GM18499 (cell line): ENCODE results near the gene ZC3H7B.
"Not testable (repeated sequence)": the region's sequence is repeated elsewhere in the genome, so short reads cannot be mapped to it uniquely, and the experiment has no call there.

Source experiments
- ATAC-seq: cut with Tn5 transposase; IDR thresholded peaks from one replicate; pipeline ENCODE4 v1.9.1; 2021; ENCODE audit warnings: moderate number of reproducible peaks; ENCODE audit not compliant: insufficient read depth, unreplicated experiment

The ZC3H7B gene

DNA sequence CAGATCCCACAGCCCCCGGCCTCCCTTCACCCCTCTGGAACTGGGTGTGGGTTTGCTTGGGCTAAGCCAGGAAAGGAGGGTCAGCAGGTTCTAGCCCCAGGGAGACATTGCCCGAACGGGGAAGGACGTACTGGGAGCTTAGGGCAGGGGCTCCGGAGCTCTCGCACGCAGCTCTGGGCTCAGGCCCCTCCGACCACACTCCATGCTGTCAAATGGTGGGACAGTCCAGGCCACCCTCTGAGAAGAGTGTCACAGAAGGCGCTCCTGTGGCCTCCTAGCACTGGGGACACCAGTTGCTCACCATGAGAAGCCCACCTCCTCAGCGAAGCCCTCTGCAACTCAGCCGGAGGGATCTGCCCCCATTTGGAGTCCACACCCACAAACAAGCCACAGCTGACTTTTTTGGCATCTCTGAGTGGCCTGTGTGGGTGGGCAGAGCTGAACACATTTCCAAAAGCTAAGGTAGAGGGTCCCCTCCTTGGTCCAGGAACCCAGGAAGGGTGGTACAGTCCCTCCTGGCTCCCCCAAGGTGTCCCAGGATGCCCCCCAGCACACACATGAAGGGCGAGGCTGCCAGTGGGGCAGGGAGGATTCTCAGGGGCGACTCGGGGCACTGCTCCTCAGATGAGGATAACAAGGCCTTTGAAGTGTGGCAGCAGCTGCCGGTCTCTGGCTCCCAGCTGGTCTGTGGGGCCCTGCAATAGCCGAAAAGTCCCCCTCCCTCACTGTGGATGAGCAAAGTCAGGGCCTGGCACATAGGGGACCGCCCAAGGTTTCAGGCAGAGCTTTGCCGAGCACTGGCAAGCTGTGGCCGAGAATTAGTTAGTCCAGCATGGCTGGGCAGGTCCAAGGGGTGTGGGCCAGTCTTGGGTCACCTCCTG, 67.5 kb downstream of the ZC3H7B start:
- ATAC-seq, result no peak

DNA sequence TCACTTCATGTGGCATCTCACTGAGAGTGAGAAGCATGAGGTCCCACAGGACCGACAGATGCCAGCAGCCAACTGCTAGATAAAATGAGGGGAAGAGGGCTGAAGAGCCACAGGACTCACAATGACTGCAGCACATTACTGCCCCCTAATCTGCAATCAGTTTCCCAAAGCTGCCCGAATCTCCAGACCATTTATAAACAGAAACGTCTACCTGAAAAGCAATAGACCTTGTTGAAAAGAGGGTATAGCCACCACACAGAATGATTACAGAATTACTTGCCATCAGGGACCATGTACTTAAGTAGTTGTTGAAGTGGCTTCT, 68.1 kb downstream of the ZC3H7B start:
- no peak for ATAC-seq

DNA sequence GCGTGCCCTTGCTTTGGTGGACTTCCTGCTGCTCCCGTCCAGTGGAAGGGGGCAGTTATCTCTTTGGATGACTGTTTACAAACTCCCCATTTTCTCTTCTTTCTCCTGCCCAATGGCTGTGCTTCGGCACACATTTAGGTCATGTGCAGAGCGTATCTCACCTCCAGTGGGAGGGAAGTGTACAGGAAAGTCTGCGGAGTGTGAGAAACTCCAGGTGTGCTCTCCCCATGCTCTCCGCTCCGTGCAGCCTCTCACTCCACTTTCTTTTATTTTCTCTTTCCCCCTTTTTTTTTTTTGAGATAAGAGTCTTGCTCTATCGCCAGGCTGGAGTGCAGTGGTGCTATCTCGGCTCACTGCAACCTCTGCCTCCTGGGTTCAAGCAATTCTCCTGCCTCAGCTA, 68.5 kb downstream of the ZC3H7B start:
- ATAC-seq, result no peak

DNA sequence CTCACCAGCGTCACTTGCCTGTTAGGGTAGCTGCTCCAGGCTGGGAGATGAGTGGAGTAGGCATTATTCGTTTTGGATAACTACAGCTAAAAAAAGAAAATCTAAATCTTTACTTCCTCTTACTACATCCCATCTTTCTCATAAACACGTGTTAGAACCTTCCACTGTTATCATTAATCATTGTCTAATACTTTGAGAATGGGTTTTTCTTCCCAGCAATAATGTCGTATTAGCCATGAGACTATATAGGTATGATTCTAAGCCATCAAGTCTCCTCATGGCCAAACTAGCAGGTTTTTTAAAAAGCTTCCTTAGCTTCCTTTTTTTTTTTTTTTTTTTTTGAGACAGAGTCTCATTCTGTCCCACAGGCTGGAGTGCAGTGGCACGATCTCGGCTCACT, 76.5 kb downstream of the ZC3H7B start:
- ATAC-seq, result no peak

DNA sequence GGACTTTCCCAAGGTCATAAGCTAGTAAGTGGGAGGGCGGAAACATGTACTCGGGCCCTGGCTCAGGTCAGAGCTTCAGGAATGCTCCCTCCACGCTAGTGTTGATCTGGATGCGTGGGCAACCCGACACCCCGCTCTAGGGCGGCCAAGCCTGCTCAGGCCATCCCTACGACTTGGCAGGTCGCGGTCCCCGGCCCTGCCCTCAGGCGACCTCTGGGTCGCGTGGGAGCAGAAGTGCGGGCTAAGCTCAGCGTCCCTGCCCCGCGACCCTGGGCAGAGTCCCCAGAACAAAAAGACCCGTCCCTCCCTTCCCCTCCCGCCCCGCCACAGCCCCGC, 79.6 kb downstream of the ZC3H7B start:
- no peak for ATAC-seq

DNA sequence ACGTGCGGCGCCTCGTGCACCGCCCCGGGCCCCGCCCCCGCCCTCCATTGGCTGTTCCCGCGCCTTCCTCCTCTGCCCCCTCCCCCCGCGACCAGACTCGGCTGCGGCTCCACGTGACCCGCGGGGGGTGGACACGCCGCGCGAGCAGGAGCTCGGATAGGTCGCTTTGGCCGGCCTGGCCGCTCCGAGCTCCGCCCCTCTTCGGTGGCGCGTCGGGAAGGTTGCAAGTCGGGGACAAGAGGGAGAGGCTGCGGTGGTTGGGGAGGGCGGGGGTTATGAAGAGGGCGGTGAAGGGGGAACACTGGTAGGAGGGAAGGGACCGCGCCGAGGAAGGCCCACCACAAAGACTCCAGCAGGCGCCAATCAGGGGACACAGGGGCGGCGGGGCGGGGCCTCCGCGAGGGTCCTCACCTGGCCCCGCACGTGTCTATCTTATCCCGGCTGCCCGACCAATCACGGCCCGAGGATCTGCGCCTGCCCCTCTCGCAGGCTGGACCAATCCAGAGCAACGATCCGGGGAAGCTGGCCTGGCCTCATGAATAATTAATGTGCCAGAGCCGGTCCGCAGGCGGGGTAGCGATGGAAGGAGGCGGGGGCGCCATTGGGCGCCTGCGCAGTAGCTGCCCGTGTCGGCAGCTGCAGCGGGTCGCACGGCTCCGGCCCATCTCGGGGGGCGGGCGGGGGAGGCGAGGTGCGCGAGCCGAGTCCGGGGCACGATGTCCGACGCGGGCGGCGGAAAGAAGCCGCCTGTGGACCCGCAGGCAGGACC, 80.2 kb downstream of the ZC3H7B start, which contains the start of gene TEF:
Gene TEF (plus strand): TSS at position 614 of the 769 bp plus-strand sequence. CDS start 103 bp downstream, at position 717.
- ATAC-seq, result peak; percentile 71

- ATAC-seq, result peak; percentile 6
Measured at GRCh38 chr22:41382098-41382578, 80.8 kb downstream of the ZC3H7B start.

DNA sequence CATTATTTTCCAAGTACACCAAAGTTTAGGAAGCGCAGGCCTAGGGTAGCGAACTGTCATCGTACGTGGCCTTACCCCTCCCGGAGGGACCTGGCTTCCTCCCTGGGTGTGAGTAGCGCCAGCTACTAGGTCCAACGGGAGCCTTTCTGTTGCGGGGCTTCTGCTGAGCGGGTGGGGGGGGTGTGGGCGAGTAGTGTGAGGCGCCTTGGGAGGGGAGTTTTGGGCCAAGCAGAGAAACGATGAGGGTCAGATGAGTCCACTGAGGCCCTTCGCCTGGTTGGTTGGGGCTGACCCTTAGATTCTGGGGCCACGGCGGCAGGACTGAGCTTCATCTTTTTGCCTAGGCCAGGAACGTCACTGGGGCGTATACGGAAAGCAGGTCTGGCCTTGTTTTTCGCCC, 81.3 kb downstream of the ZC3H7B start:
- ATAC-seq, result no peak

- no peak for ATAC-seq
Measured at GRCh38 chr22:41383085-41383484, 81.8 kb downstream of the ZC3H7B start.

DNA sequence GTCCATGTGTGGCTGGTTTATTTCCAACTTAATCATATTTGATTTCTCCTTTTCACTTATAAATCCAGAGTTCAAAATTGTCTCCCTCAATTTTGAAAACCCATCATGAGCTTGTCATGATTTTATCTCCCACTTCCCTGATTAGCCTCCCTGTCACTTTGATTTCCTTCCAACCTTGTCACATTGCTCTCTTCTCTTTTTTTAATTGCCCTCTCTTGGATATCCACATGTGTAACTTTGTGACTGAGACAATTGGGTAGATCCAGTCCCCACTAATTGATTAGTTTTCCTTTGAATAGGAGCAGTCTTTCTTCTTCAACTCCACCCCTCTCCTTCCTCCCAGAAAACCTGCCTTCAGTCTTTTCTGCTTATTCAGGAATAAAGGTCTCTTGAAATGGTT, 82.8 kb downstream of the ZC3H7B start:
- no peak for ATAC-seq

GRCh38 chr22:41387341-41387740, 86.0 kb downstream of the ZC3H7B start:
- no peak for ATAC-seq

DNA sequence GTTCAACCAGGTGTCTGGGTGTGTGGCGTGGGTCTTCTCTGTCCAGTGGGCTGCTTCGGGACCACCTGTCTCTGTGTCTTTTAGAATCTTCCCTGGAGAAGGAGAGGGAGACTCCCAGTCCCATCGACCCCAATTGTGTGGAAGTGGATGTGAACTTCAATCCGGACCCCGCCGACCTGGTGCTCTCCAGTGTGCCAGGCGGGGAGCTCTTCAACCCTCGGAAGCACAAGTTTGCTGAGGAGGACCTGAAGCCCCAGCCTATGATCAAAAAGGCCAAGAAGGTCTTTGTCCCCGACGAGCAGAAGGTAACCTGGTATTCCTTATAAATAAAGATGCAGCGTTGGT, 92.7 kb downstream of the ZC3H7B start:
- ATAC-seq, result no peak

- ATAC-seq, result no peak
Measured at GRCh38 chr22:41395531-41396240, 94.4 kb downstream of the ZC3H7B start.

DNA sequence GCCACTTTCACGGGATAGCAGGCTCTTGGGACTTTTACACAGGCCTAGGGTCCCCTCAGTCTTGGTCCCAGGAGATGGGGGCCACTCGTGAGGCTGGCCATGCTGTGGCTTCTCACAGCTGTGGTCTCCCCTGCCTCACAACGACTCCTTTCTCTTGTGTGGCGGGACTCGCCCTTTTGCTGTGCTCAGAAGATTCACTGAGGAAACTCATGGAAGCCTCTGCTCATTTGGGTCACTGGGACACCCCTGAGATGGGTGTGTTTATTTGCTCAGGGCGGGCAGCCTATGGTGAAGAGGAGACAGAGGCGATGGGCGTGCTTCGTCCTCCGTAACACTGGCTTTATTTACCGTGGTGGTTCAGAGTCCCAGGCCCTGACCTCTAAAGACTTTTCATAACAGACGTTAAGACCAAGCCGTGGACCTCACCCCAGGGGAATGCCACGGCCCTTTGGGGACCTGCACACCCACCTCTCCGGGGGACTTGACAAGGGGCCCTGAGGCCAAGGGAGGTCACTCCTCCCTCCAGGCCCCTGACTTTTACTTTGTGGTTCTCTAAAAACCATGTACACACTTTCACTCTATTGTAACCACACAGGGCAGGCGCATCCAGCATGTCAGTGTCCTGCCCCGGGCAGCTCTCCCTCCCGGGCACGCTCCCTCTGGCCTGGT, 96.0 kb downstream of the ZC3H7B start:
- no peak for ATAC-seq

DNA sequence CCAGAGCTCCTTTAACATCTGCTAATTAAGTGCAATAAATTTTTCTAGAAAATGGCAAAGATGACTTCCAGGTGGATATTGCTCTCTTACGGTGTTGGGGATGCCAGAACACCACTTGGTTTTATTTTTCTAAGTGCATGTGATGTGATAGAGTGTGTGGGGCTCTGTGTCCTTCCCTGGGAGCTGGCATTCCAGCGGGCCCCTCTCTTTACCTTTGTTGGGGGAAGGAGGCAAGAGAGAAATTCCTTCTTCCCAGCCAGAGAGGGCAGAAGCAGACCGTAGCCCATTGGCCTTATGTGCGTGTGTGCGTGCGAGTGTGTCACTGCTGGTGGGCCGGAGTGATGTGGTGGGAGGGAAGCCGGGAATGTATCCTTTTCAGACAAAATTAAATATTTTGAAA, 97.6 kb downstream of the ZC3H7B start:
- ATAC-seq, result no peak

GRCh38 chr22:41401781-41402648, 100.7 kb downstream of the ZC3H7B start:
- ATAC-seq, result no peak

- ATAC-seq, result not testable (repeated sequence)
Measured at GRCh38 chr22:41402851-41403250, 101.5 kb downstream of the ZC3H7B start.

DNA sequence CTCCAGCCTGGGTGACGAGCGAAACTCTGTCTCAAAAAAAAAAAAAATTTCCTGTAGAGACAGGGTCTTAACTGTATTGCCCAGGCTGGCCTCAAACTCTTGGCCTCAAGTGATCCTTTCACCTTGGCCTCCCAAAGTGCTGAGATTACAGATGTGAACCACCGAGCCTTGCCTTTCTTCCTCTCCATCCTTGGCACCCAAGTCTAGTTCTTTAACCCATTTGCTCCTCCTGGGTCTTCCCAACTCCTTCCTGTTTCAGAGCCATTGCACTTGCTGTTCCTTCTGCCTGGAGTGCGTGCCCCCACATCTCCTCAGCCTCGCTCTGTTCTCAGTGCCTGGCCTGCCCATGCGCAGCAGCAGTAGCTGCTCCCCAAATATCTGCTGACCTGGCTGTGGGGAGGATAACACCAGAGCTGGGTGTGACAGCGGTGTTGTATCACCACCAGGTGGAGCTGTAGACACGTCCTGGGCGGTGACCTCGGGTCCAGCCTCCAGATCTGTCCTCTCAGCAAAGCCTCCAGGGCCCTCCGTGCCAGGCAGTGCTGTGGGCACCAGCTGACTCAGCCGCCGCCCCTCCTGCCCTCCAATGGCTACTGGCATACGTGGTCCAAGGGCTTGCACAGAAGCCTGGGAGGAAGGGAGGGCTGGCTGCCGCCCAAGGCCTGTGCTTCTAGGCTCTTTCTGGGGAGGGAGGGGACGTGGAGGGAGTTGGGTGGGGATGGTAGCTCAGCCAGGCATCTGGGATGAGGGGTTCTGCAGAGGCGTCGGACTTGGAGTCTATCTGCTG, 102.4 kb downstream of the ZC3H7B start:
- no peak for ATAC-seq

GRCh38 chr22:41405588-41405987, 104.3 kb downstream of the ZC3H7B start:
- ATAC-seq, result no peak
